GM18951 (cell line): ENCODE data around the gene AFF3.

Source experiments
- POLR2A ChIP-seq: IDR thresholded peaks from 4 replicates; pipeline ENCODE4 v1.6.1; 2011; ENCODE audit warnings: mild to moderate bottlenecking; ENCODE audit not compliant: insufficient read length, insufficient read depth; ENCODE audit errors: extremely low read depth
- in situ Hi-C: fragments of 300-500 bp; cut with MboI; formaldehyde crosslinking; loops from one replicate; pipeline ENCODE4 v1.12.0; 2022; ENCODE audit warnings: low sequenced_read_pairs, mixed read lengths, inconsistent platforms; ENCODE audit not compliant: unreplicated experiment

Gene AFF3

GRCh38 chr2:99618579-99619097 lies 523.8 kb downstream of the AFF3 start:
- in situ Hi-C loops = no loop called here

GRCh38 chr2:99617811-99618210 lies 524.6 kb downstream of the AFF3 start:
- in situ Hi-C loops = no loop called here
- TF ChIP-seq POLR2A = no peak

More at GRCh38 chr2:99618579-99619097, 523.8 kb downstream of the AFF3 start:
- no peak for TF ChIP-seq POLR2A

- TF ChIP-seq POLR2A = no peak
- in situ Hi-C loops = no loop called here
Observed at GRCh38 chr2:99615247-99615771, 527.1 kb downstream of the AFF3 start.

- no peak for TF ChIP-seq POLR2A
- in situ Hi-C loops = no loop called here
Observed at GRCh38 chr2:99613980-99614379, 528.4 kb downstream of the AFF3 start.

- TF ChIP-seq POLR2A = no peak
- in situ Hi-C loops = no loop called here
Observed at GRCh38 chr2:99611786-99612185, 530.6 kb downstream of the AFF3 start.

GRCh38 chr2:99611034-99611433 lies 531.4 kb downstream of the AFF3 start:
- in situ Hi-C loops = no loop called here
- TF ChIP-seq POLR2A = no peak

GRCh38 chr2:99609851-99610381 lies 532.5 kb downstream of the AFF3 start:
- no peak for TF ChIP-seq POLR2A
- in situ Hi-C loops = no loop called here

- in situ Hi-C loops = no loop called here
- TF ChIP-seq POLR2A = no peak
Observed at GRCh38 chr2:99608861-99609260, 533.5 kb downstream of the AFF3 start.

GRCh38 chr2:99607861-99608491 lies 534.4 kb downstream of the AFF3 start:
- in situ Hi-C loops = no loop called here
- no peak for TF ChIP-seq POLR2A

- TF ChIP-seq POLR2A = no peak
- in situ Hi-C loops = no loop called here
Observed at GRCh38 chr2:99607454-99607853, 534.9 kb downstream of the AFF3 start.

- in situ Hi-C loops = no loop called here
- TF ChIP-seq POLR2A = no peak
Observed at GRCh38 chr2:99605036-99605435, 537.4 kb downstream of the AFF3 start.

GRCh38 chr2:99602476-99602875 lies 539.9 kb downstream of the AFF3 start:
- no peak for TF ChIP-seq POLR2A
- in situ Hi-C loops = no loop called here

GRCh38 chr2:99600981-99601651 lies 541.3 kb downstream of the AFF3 start:
- TF ChIP-seq POLR2A = no peak
- in situ Hi-C loops = no loop called here

- TF ChIP-seq POLR2A = no peak
- in situ Hi-C loops = no loop called here
Observed at GRCh38 chr2:99598441-99598840, 543.9 kb downstream of the AFF3 start.
